HCT116 (cell line): ENCODE results near the gene SH2D7. TPM values are rescaled to one million over a fixed set of nuclear protein-coding genes. Genes with fewer than 3 reads are reported as not detected.
A peak's percentile ranks its signal among the peaks of the same experiment; 100 is the strongest.

Source experiments
- ATAC-seq: fragments of 200-7000 bp; cut with Tn5 transposase; 2 replicates; pipeline ENCODE4 v1.9.1; 2020; ENCODE audit warnings: mild to moderate bottlenecking, moderate library complexity
- BruUV-seq: library from RNA; stranded (reverse); fragments of 400-500 nt; replicated peaks from 2 replicates; lab custom pipeline; 2021; lab: Mats Ljungman, UMichigan
- CTCF ChIA-PET: fragments of 300-600 bp; sonication (Branson Sonifier 250); formaldehyde crosslinking; loops from one replicate; lab custom pipeline; 2021; ENCODE audit warnings: antibody characterized with exemption; lab: Charles Lee
- POLR2A ChIA-PET: fragments of 300-600, 350-600 bp; sonication (Branson Sonifier 250); formaldehyde crosslinking; loops from one replicate; lab custom pipeline; 2021; ENCODE audit warnings: antibody characterized with exemption; lab: Charles Lee
- RAD21 ChIA-PET, 2 experiments: fragments of 300-600 bp; sonication (Branson Sonifier 250); formaldehyde crosslinking; loops; one replicate each; lab custom pipeline; 2023; ENCODE audit warnings: low total read pairs in 2 of 2; ENCODE audit not compliant: uncharacterized antibody in 2 of 2, unreplicated experiment in 2 of 2, low non-redundant PET in 1 of 2; lab: Charles Lee
- DNase-seq: peaks from one replicate; pipeline ENCODE4 v3.0.0-alpha.2; 2010; ENCODE audit warnings: low read depth, low spot score
- H2AFZ ChIP-seq: fragments of 200-600 bp; shearing (Covaris generic), sonication (generic); 2 replicates; pipeline ENCODE4 v1.6.1; 2017; ENCODE audit warnings: low read depth, mixed run types, mixed read lengths, antibody characterized with exemption, low read length; ENCODE audit not compliant: poor library complexity, severe bottlenecking
- H3K27ac ChIP-seq: 2 replicates; pipeline ENCODE4 v1.5.1; 2012; ENCODE audit warnings: low read depth, low read length
- H3K27me3 ChIP-seq: fragments of 200-600 bp; sonication (generic); 2 replicates; pipeline ENCODE4 v1.6.1; 2016; ENCODE audit warnings: mixed run types, low read length, mixed read lengths; ENCODE audit not compliant: insufficient read depth
- H3K36me3 ChIP-seq, 2 experiments: fragments of 200-500 bp in 1 of 2; fragments of 200-600 bp in 1 of 2; sonication (Bioruptor generic) in 1 of 2; sonication (generic) in 1 of 2; 2 replicates each; pipeline versions ENCODE4 v1.5.1 to v1.6.1; 2014 to 2016; ENCODE audit warnings: low read length in 2 of 2, inconsistent platforms in 1 of 2, mixed read lengths in 1 of 2, mixed run types in 1 of 2; ENCODE audit not compliant: insufficient read depth in 2 of 2, control insufficient read depth in 1 of 2
- H3K4me1 ChIP-seq, 2 experiments: fragments of 200-600 bp in 1 of 2; sonication (generic) in 1 of 2; 2 replicates each; pipeline versions ENCODE4 v1.5.1 to v1.6.1; 2012 to 2017; ENCODE audit warnings: low read length in 2 of 2, inconsistent platforms in 1 of 2, mild to moderate bottlenecking in 1 of 2, mixed read lengths in 1 of 2, mixed run types in 1 of 2, moderate library complexity in 1 of 2; ENCODE audit not compliant: insufficient read depth in 2 of 2, control insufficient read depth in 1 of 2
- H3K4me2 ChIP-seq: fragments of 200-600 bp; sonication (generic); 2 replicates; pipeline ENCODE4 v1.6.1; 2017; ENCODE audit warnings: mixed run types, low read length, mixed read lengths
- H3K4me3 ChIP-seq, 2 experiments: fragments of 200-600 bp in 1 of 2; sonication (generic) in 1 of 2; replicated peaks in 1 of 2; 2 replicates each; pipeline ENCODE4 v1.5.1; 2011 to 2016; ENCODE audit warnings: low read length in 2 of 2, control low read depth in 1 of 2, low read depth in 1 of 2, mild to moderate bottlenecking in 1 of 2, mixed read lengths in 1 of 2, mixed run types in 1 of 2
- H3K79me2 ChIP-seq: fragments of 200-600 bp; sonication (generic); 2 replicates; pipeline ENCODE4 v1.6.1; 2017; ENCODE audit warnings: mild to moderate bottlenecking, mixed run types, low read length, moderate library complexity, mixed read lengths; ENCODE audit not compliant: insufficient read depth
- H3K9ac ChIP-seq: fragments of 200-600 bp; sonication (generic); 2 replicates; pipeline ENCODE4 v1.6.1; 2016; ENCODE audit warnings: low read length, mixed read lengths
- H3K9me2 ChIP-seq: fragments of 200-600 bp; sonication (generic), shearing (Covaris generic); 2 replicates; pipeline ENCODE4 v1.6.1; 2017; ENCODE audit warnings: mixed run types, mild to moderate bottlenecking, moderate library complexity; ENCODE audit not compliant: insufficient read depth
- H3K9me3 ChIP-seq, 2 experiments: fragments of 200-500 bp in 1 of 2; fragments of 200-600 bp in 1 of 2; sonication (Bioruptor generic) in 1 of 2; sonication (generic) in 1 of 2; 2 replicates each; pipeline ENCODE4 v1.6.1; 2014 to 2017; ENCODE audit warnings: low read length in 2 of 2, mixed read lengths in 2 of 2, inconsistent platforms in 1 of 2, low read depth in 1 of 2, mild to moderate bottlenecking in 1 of 2, mixed run types in 1 of 2, moderate library complexity in 1 of 2; ENCODE audit not compliant: control insufficient read depth in 1 of 2, insufficient read depth in 1 of 2
- H4K20me1 ChIP-seq: fragments of 200-600 bp; sonication (generic), shearing (Covaris generic); 2 replicates; pipeline ENCODE4 v1.6.1; 2017; ENCODE audit warnings: mixed run types, mild to moderate bottlenecking, moderate library complexity; ENCODE audit not compliant: insufficient read depth
- CBX3 ChIP-seq: IDR thresholded peaks from 2 replicates; pipeline ENCODE4 v1.6.1; 2012; ENCODE audit warnings: low read depth
- EGR1 ChIP-seq: IDR thresholded peaks from 2 replicates; pipeline ENCODE4 v1.6.1; 2012; ENCODE audit warnings: low read depth
- ELF1 ChIP-seq: IDR thresholded peaks from 2 replicates; pipeline ENCODE4 v1.6.1; 2012; ENCODE audit warnings: low read depth, borderline replicate concordance
- EZH2phosphoT487 ChIP-seq: fragments of 200-600 bp; IDR thresholded peaks from 2 replicates; pipeline ENCODE4 v1.6.1; 2018; ENCODE audit warnings: antibody characterized with exemption, borderline replicate concordance
- POLR2A ChIP-seq: IDR thresholded peaks from 2 replicates; pipeline ENCODE4 v1.7.0; 2011; ENCODE audit warnings: borderline replicate concordance; ENCODE audit not compliant: insufficient read depth, insufficient read length; ENCODE audit errors: extremely low read depth
- POLR2AphosphoS5 ChIP-seq: IDR thresholded peaks from 2 replicates; pipeline ENCODE4 v1.6.1; 2011; ENCODE audit warnings: mild to moderate bottlenecking, low read depth, low read length, moderate library complexity
- SIN3A ChIP-seq: IDR thresholded peaks from 2 replicates; pipeline ENCODE4 v1.6.1; 2012; ENCODE audit warnings: low read depth
- SP1 ChIP-seq: IDR thresholded peaks from 2 replicates; pipeline ENCODE4 v1.6.1; 2012; ENCODE audit warnings: low read depth
- ZFX ChIP-seq: fragments of 450-650 bp; IDR thresholded peaks from 2 replicates; pipeline ENCODE4 v1.6.1; 2017
- intact Hi-C: fragments of 100-400 bp; cut with micrococcal nuclease; formaldehyde crosslinking; loops from 2 replicates; pipeline ENCODE4 v1.10.0; 2022
- total RNA-seq: library from RNA; stranded (reverse); gene quantifications from one replicate; pipeline ENCODE4 v1.2.1, GENCODE V29; 2021; ENCODE audit not compliant: unreplicated experiment
- TF ChIP-seq, protein P1 (sequence below): IDR thresholded peaks from 2 replicates; pipeline ENCODE4 v1.6.1; 2012

SH2D7 gene
- total RNA-seq, 1 experiment from 2014 or later = not detected

- H3K79me2 ChIP-seq = peaks cover 44% of the 10 kb centered on the region
- DNase-seq = peak; percentile 85
- ChIA-PET POLR2A (interaction anchor here (0.6 to 1.0 kb wide), 8 partner anchors 10 to 416 kb away, joined by 3 to 7 read pairs (median 3); partner anchors contain the start of gene CHRNA5), CTCF (interaction anchor here (0.7 to 1.4 kb wide), 3 partner anchors 10 to 239 kb away, joined by 3 to 5 read pairs (median 3); partner anchors contain the start of gene CIB2), RAD21 (interaction anchor here in 1 of 2 experiments (0.7 kb wide), 1 partner anchor 150 kb away, joined by 3 read pairs; no protein-coding TSS in a partner anchor)
- H3K4me1 ChIP-seq = peaks cover 4 to 36% of the 10 kb centered on the region in 2 experiments; a peak in 3 of 4 replicates
- H2AFZ ChIP-seq = peak within 1 kb of the TSS; percentile 73
- TF ChIP-seq POLR2A (peak; percentile 68), SIN3A (peak; percentile 63; the same call in 1 of the 2 replicates), EZH2phosphoT487 (no peak), CBX3 (no peak), ZFX (peak; percentile 92), ELF1 (peak; percentile 80), EGR1 (0 out of 2 replicates have a peak, but pooled peaks have one; percentile 31), SP1 (peak; percentile 72), POLR2AphosphoS5 (peak; percentile 84)
- TF ChIP-seq, protein P1, sequence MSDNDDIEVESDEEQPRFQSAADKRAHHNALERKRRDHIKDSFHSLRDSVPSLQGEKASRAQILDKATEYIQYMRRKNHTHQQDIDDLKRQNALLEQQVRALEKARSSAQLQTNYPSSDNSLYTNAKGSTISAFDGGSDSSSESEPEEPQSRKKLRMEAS = peak; percentile 63; the same call in 1 of the 2 replicates
- peak within 1 kb of the TSS; percentile 77 to 81 for H3K4me3 ChIP-seq
- H3K4me2 ChIP-seq = peak within 1 kb of the TSS; percentile 89
- no peaks in the 10 kb centered on the region for H4K20me1 ChIP-seq
- no peaks in the 10 kb centered on the region for H3K9me2 ChIP-seq
- peak; percentile 93 for ATAC-seq
- intact Hi-C loops = no loop called here
- BruUV-seq = no TSS peak
- no peaks in the 10 kb centered on the region for H3K27me3 ChIP-seq
- H3K36me3 ChIP-seq = no peaks in the 10 kb centered on the region
- H3K27ac ChIP-seq = peak within 1 kb of the TSS; percentile 74
- H3K9ac ChIP-seq = peak within 1 kb of the TSS; percentile 78
- no peaks in the 10 kb centered on the region for H3K9me3 ChIP-seq
These were observed 56.9 kb downstream of the SH2D7 start, which contains the start of gene IDH3A for GRCh38 chr15:78149068-78149804. IDH3A (plus strand) TSS chr15:78149362; CDS start chr15:78149404, 42 bp downstream.
